CD4-positive, alpha-beta memory T cell (primary cell): ENCODE measurements around the gene NLGN3. TPM values are rescaled to one million over a fixed set of nuclear protein-coding genes. Genes with fewer than 3 reads are reported as not detected.
A peak's percentile ranks its signal among the peaks of the same experiment; 100 is the strongest.

Experiments
- CTCF ChIA-PET: fragments of 350-600 bp; sonication (Branson Sonifier 250); formaldehyde crosslinking; loops from one replicate; lab custom pipeline; 2021; ENCODE audit warnings: inconsistent platforms; ENCODE audit not compliant: partially characterized antibody; lab: Charles Lee
- POLR2A ChIA-PET: fragments of 350-600 bp; sonication (Branson Sonifier 250); formaldehyde crosslinking; loops from one replicate; lab custom pipeline; 2021; ENCODE audit not compliant: partially characterized antibody; lab: Charles Lee
- DNase-seq, 5 donors: peaks; one replicate each; pipeline versions ENCODE4 v3.0.0 to v3.0.0-alpha.2; 2020 to 2022; ENCODE audit warnings: mixed read lengths in 1 of 5
- H3K27ac ChIP-seq: one replicate; pipeline ENCODE4 v1.7.0; 2013; ENCODE audit warnings: low read depth, low read length
- H3K27me3 ChIP-seq: 2 replicates; pipeline ENCODE4 v1.7.0; 2013; ENCODE audit warnings: mild to moderate bottlenecking, low read length, moderate library complexity; ENCODE audit not compliant: insufficient read depth
- H3K36me3 ChIP-seq: 2 replicates; pipeline ENCODE4 v1.7.0; 2013; ENCODE audit warnings: mild to moderate bottlenecking, low read length, moderate library complexity; ENCODE audit not compliant: insufficient read depth
- H3K4me1 ChIP-seq: 2 replicates; pipeline ENCODE4 v1.7.0; 2013; ENCODE audit warnings: mild to moderate bottlenecking, low read length, moderate library complexity; ENCODE audit not compliant: insufficient read depth
- H3K4me3 ChIP-seq, 2 donors: one replicate each; pipeline ENCODE4 v1.7.0; 2013; ENCODE audit warnings: low read length in 2 of 2, mild to moderate bottlenecking in 1 of 2
- H3K9me3 ChIP-seq, 2 donors: one replicate each; pipeline ENCODE4 v1.7.0; 2013; ENCODE audit warnings: low read length in 2 of 2, control low read depth in 1 of 2; ENCODE audit not compliant: control insufficient read depth in 1 of 2
- H3K27ac Mint-ChIP-seq, 7 donors: one replicate each; pipeline ENCODE4 v1.8.0; 2020 to 2021; ENCODE audit warnings: mixed read lengths in 7 of 7, mild to moderate bottlenecking in 6 of 7, inconsistent platforms in 3 of 7, moderate library complexity in 3 of 7
- H3K27me3 Mint-ChIP-seq, 2 donors: one replicate each; pipeline ENCODE4 v1.8.0; 2020 to 2021; ENCODE audit warnings: mixed read lengths in 2 of 2
- H3K36me3 Mint-ChIP-seq, 2 donors: one replicate each; pipeline ENCODE4 v1.8.0; 2020 to 2021; ENCODE audit warnings: mixed read lengths in 2 of 2, inconsistent platforms in 1 of 2, mild to moderate bottlenecking in 1 of 2
- H3K4me1 Mint-ChIP-seq, 4 donors: one replicate each; pipeline ENCODE4 v1.8.0; 2020 to 2021; ENCODE audit warnings: mixed read lengths in 4 of 4, mild to moderate bottlenecking in 1 of 4
- H3K4me3 Mint-ChIP-seq, 8 donors: one replicate each; pipeline ENCODE4 v1.8.0; 2020 to 2021; ENCODE audit warnings: mixed read lengths in 8 of 8, mild to moderate bottlenecking in 7 of 8, moderate library complexity in 6 of 8, inconsistent platforms in 3 of 8
- H3K9me3 Mint-ChIP-seq, 8 donors: one replicate each; pipeline ENCODE4 v1.8.0; 2020 to 2021; ENCODE audit warnings: mixed read lengths in 8 of 8, mild to moderate bottlenecking in 5 of 8, inconsistent platforms in 3 of 8, moderate library complexity in 1 of 8
- intact Hi-C: fragments of 100-400 bp; cut with micrococcal nuclease; formaldehyde crosslinking; loops from one replicate; pipeline ENCODE4 v1.15.1; 2023
- polyA plus RNA-seq, 2 donors: library from polyadenylated mRNA; unstranded; fragments of 300-500 nt; fragmentation: Illumina TruSeq; gene quantifications; one replicate each; pipeline ENCODE4 v1.2.3, GENCODE V29; 2021
- total RNA-seq, 2 experiments: library from RNA; stranded (reverse); gene quantifications; one replicate each; pipeline ENCODE4 v1.2.3, GENCODE V29; 2021

The NLGN3 gene
- total and polyA plus RNA-seq, 4 experiments from 2014 or later: 0.21 to 2.3 (median 1.2) TPM

- Mint-ChIP-seq H3K4me1 (peaks cover 2 to 5% (median 4%) of the 10 kb centered on the region in 4 donors), H3K9me3 (peaks cover 0 to 2% (median 0%) of the 10 kb centered on the region in 8 donors), H3K36me3 (peaks cover 0 to 5% of the 10 kb centered on the region in 2 donors), H3K27ac (peak overlapping the region in 3 of 7 donors; percentile 35 to 76 (median 68)), H3K27me3 (no peaks in the 10 kb centered on the region), H3K4me3 (no peak overlapping the region)
- ChIA-PET POLR2A (no interaction called here), CTCF (no interaction called here)
- H3K27ac ChIP-seq: no peak overlapping the region
- H3K4me1 ChIP-seq: peaks cover 4% of the 10 kb centered on the region
- intact Hi-C loops: no loop called here
- DNase-seq: no peak
- H3K4me3 ChIP-seq: no peak overlapping the region
- no peaks in the 10 kb centered on the region for H3K27me3 ChIP-seq
- H3K36me3 ChIP-seq: no peaks in the 10 kb centered on the region
- H3K9me3 ChIP-seq: no peaks in the 10 kb centered on the region
These were observed 6.7 kb downstream of the NLGN3 start for GRCh38 chrX:71151366-71151765.

DNA sequence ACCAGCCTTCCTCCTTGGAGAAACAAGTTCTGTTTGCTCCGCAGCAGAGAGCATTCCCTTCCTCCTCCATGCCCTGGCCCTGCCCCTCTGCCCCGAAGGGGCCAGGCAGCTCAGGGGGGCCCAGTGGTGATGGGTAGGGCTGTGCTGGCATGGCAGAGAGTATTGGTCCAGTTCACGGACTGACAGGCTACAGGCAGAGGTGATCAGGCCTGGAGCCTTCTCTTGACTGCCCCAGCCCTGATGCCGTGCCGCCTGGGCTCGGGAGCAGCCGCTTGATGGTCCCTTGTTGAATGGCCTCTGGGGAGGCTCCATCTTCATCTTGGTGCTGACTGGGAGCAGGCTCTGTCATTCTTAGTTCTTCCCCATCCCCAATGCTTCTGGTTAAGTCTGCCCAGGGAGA lies 9.6 kb downstream of the NLGN3 start:
- ChIA-PET CTCF (no interaction called here), POLR2A (no interaction called here)
- peaks cover 6% of the 10 kb centered on the region for H3K4me1 ChIP-seq
- no peak overlapping the region for H3K4me3 ChIP-seq
- Mint-ChIP-seq H3K36me3 (peaks cover 0 to 10% of the 10 kb centered on the region in 2 donors), H3K9me3 (peaks cover 0 to 2% (median 0%) of the 10 kb centered on the region in 8 donors), H3K27me3 (no peaks in the 10 kb centered on the region), H3K4me3 (no peak overlapping the region), H3K4me1 (peaks cover 1 to 9% (median 6%) of the 10 kb centered on the region in 4 donors), H3K27ac (no peak overlapping the region)
- no peaks in the 10 kb centered on the region for H3K36me3 ChIP-seq
- no peak for DNase-seq
- intact Hi-C loops: no loop called here
- no peak overlapping the region for H3K27ac ChIP-seq
- no peaks in the 10 kb centered on the region for H3K9me3 ChIP-seq
- H3K27me3 ChIP-seq: no peaks in the 10 kb centered on the region

GRCh38 chrX:71154641-71155040 lies 10.0 kb downstream of the NLGN3 start:
- H3K27ac Mint-ChIP-seq: peak overlapping the region in 2 of 7 donors; percentile 57 to 58
- POLR2A ChIA-PET: no interaction called here
- no peak for DNase-seq

GRCh38 chrX:71158603-71159002 lies 14.0 kb downstream of the NLGN3 start:
- Mint-ChIP-seq H3K4me1 (peaks cover 6 to 13% (median 10%) of the 10 kb centered on the region in 4 donors), H3K27me3 (no peaks in the 10 kb centered on the region), H3K9me3 (peaks cover 0 to under 1% (median 0%) of the 10 kb centered on the region in 8 donors), H3K4me3 (peak overlapping the region in 1 of 8 donors; percentile 15), H3K36me3 (peaks cover 3 to 21% of the 10 kb centered on the region in 2 donors), H3K27ac (peak overlapping the region in 1 of 7 donors; percentile 34)
- no peak overlapping the region for H3K27ac ChIP-seq
- ChIA-PET POLR2A (no interaction called here), CTCF (interaction anchor here (1.3 kb wide), 1 partner anchor 14 kb away, joined by 4 read pairs; no protein-coding TSS in a partner anchor)
- intact Hi-C loops: no loop called here
- no peaks in the 10 kb centered on the region for H3K27me3 ChIP-seq
- H3K4me1 ChIP-seq: peaks cover 8% of the 10 kb centered on the region
- H3K9me3 ChIP-seq: no peaks in the 10 kb centered on the region
- no peak overlapping the region for H3K4me3 ChIP-seq
- no peaks in the 10 kb centered on the region for H3K36me3 ChIP-seq
- no peak for DNase-seq

More at GRCh38 chrX:71154641-71155040, 10.0 kb downstream of the NLGN3 start:
- Histone ChIP-seq H3K4me1 (peaks cover 8% of the 10 kb centered on the region), H3K4me3 (no peak overlapping the region), H3K36me3 (no peaks in the 10 kb centered on the region), H3K27ac (no peak overlapping the region), H3K27me3 (no peaks in the 10 kb centered on the region), H3K9me3 (no peaks in the 10 kb centered on the region)
- Mint-ChIP-seq H3K36me3 (peaks cover 0 to 13% of the 10 kb centered on the region in 2 donors), H3K4me3 (no peak overlapping the region), H3K27me3 (no peaks in the 10 kb centered on the region), H3K9me3 (peaks cover 0 to 2% (median 0%) of the 10 kb centered on the region in 8 donors), H3K4me1 (peaks cover 4 to 13% (median 10%) of the 10 kb centered on the region in 4 donors)
- intact Hi-C loops: no loop called here
- CTCF ChIA-PET: no interaction called here

DNA sequence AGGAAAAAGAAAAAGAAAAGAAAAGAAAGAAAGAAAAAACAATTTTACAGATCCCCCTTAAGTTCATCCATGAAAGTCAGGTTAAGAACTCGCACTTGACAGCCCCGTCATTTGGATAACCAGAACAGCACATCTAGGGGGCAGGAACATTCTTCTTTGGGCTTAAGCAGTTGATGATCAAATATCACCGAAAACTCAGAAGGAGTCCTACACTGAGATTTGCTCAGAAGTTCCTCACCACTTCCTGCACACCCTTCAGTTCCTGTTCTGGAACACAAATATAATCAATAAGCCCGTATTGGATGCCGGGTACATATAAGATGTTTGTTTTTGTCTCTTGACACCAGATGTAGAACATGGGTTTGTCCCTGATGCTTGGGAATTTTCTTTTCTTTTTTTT lies 14.7 kb downstream of the NLGN3 start:
- H3K27me3 Mint-ChIP-seq: no peaks in the 10 kb centered on the region
- Histone ChIP-seq H3K4me3 (no peak overlapping the region), H3K36me3 (no peaks in the 10 kb centered on the region), H3K9me3 (no peaks in the 10 kb centered on the region), H3K27me3 (no peaks in the 10 kb centered on the region), H3K4me1 (peaks cover 8% of the 10 kb centered on the region), H3K27ac (no peak overlapping the region)
- peaks cover 6 to 13% (median 10%) of the 10 kb centered on the region in 4 donors for H3K4me1 Mint-ChIP-seq
- no peaks in the 10 kb centered on the region for H3K9me3 Mint-ChIP-seq
- H3K4me3 Mint-ChIP-seq: no peak overlapping the region
- no peak for DNase-seq
- H3K27ac Mint-ChIP-seq: peak overlapping the region in 4 of 7 donors; percentile 15 to 81 (median 40)
- peaks cover 3 to 23% of the 10 kb centered on the region in 2 donors for H3K36me3 Mint-ChIP-seq
- POLR2A ChIA-PET: no interaction called here
- intact Hi-C loops: no loop called here
- CTCF ChIA-PET: interaction anchor here (1.3 kb wide), 1 partner anchor 14 kb away, joined by 4 read pairs; no protein-coding TSS in a partner anchor

DNA sequence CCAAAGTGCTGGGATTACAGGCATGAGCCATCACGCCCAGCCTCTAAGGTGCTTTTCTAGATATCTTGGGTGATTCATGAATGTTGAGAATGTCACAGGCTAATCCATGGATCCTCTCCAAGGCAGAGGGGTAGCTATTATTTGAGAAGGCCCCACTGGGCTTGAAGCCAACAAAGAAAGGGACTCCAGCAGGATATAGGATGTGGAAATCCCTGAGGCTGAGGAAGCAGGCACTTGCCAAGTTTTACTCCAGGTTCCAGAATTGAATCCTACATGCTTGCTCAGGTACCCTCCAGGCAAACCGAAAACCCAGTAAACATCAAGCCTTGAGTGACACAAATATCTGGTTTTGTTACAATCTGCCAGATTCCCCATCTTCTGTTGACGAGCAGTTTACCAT lies 15.8 kb downstream of the NLGN3 start:
- H3K27ac Mint-ChIP-seq: no peak overlapping the region
- no peaks in the 10 kb centered on the region for H3K9me3 Mint-ChIP-seq
- no peak for DNase-seq
- H3K4me1 Mint-ChIP-seq: peaks cover 6 to 13% (median 10%) of the 10 kb centered on the region in 4 donors
- POLR2A ChIA-PET: no interaction called here
- CTCF ChIA-PET: no interaction called here
- H3K36me3 Mint-ChIP-seq: peaks cover 3 to 26% of the 10 kb centered on the region in 2 donors
- Histone ChIP-seq H3K36me3 (no peaks in the 10 kb centered on the region), H3K9me3 (no peaks in the 10 kb centered on the region), H3K4me1 (peaks cover 8% of the 10 kb centered on the region), H3K27me3 (no peaks in the 10 kb centered on the region), H3K4me3 (no peak overlapping the region), H3K27ac (no peak overlapping the region)
- no peak overlapping the region for H3K4me3 Mint-ChIP-seq
- no peaks in the 10 kb centered on the region for H3K27me3 Mint-ChIP-seq
- intact Hi-C loops: no loop called here

DNA sequence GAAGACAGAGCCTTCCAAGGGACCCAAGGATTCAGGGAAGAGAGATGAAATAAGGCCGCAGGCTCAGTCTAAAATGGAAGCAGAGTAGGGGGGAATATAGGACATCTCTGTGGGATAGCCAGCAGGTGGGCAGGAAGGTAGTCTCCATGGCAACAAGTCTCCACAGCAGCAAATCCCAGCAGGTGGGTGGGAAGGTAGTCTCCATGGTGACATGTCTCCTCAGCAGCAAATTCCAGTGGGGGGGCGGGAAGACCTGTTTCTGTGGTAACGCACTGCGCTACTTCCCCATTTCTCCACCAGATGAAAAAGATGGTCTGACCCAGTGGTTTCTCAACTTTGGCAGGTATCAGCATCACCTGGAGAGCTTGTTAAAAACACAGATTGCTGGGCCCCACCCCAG lies 18.3 kb downstream of the NLGN3 start:
- peak overlapping the region in 1 of 7 donors; percentile 32 for H3K27ac Mint-ChIP-seq
- H3K27me3 Mint-ChIP-seq: no peaks in the 10 kb centered on the region
- Histone ChIP-seq H3K27ac (no peak overlapping the region), H3K4me1 (peaks cover 8% of the 10 kb centered on the region), H3K36me3 (no peaks in the 10 kb centered on the region), H3K27me3 (no peaks in the 10 kb centered on the region), H3K9me3 (no peaks in the 10 kb centered on the region), H3K4me3 (no peak overlapping the region)
- ChIA-PET CTCF (interaction anchor here (0.6 kb wide), 1 partner anchor 195 kb away, joined by 3 read pairs; no protein-coding TSS in a partner anchor), POLR2A (no interaction called here)
- no peak for DNase-seq
- H3K36me3 Mint-ChIP-seq: peaks cover 3 to 27% of the 10 kb centered on the region in 2 donors
- no peaks in the 10 kb centered on the region for H3K9me3 Mint-ChIP-seq
- intact Hi-C loops: no loop called here
- H3K4me3 Mint-ChIP-seq: no peak overlapping the region
- H3K4me1 Mint-ChIP-seq: peaks cover 6 to 13% (median 9%) of the 10 kb centered on the region in 4 donors
